ENCODE results near the gene TXNRD1.

GRCh38 chr12:104272938-104273337 lies 57.4 kb downstream of the TXNRD1 start:
- TF ChIP-seq CTCF (conservative IDR thresholded peaks at IDR 0.05 in 1 of 2, IDR thresholded peaks at IDR 0.05 in 1 of 2; ENCODE audit: low read depth in 1 of 2, low read length in 2 of 2) (no peak), EZH2 (IDR thresholded peaks at IDR 0.05; ENCODE audit: low read length, missing control alignments) (no peak)
